Aortic smooth muscle cell (primary cell): ENCODE measurements around the gene LRRC2. TPM values are rescaled to one million over a fixed set of nuclear protein-coding genes. Genes with fewer than 3 reads are reported as not detected.

Experiments used
- total RNA-seq: library from RNA; depleted of rRNA; stranded (reverse); fragments of >200 nt; gene quantifications from 2 replicates; pipeline ENCODE4 v1.2.3, GENCODE V29; 2014

The LRRC2 gene, protein sequence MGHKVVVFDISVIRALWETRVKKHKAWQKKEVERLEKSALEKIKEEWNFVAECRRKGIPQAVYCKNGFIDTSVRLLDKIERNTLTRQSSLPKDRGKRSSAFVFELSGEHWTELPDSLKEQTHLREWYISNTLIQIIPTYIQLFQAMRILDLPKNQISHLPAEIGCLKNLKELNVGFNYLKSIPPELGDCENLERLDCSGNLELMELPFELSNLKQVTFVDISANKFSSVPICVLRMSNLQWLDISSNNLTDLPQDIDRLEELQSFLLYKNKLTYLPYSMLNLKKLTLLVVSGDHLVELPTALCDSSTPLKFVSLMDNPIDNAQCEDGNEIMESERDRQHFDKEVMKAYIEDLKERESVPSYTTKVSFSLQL
- 0.13 and 0.31 TPM in 2 replicates for total RNA-seq

DNA sequence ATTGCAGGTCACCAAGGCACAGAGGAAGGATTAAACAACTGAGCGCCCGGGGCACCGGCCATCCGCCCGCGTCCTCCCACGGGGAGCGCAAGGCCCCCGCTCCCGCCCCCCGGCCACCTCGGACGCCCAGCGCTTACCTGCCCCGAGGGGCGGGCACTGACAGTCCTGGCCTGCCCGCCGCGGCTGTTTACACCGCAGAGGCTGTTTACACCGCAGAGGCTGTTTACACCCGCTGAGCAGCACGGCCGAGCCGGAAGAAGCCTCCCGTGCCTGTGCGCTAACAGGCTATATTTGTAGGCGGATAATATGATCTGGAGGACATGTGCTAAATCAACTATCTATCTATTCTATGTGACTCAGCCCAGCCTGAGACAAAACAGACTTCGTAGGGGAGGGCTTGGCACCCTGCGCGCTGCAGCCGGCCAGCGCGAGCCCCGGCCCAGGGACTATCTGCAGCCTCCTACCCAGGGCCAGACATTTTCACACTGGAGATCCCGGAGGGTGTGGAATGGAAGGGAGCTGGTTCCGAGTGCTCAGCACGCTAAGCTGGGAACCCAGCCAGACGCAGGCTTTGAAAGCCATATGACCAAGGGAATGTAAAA, at the start of gene LRRC2:
Gene LRRC2, minus strand, starts transcription at position 263 of the 602 bp plus-strand sequence. CDS start 14,711 bp downstream, outside the sequence.

DNA sequence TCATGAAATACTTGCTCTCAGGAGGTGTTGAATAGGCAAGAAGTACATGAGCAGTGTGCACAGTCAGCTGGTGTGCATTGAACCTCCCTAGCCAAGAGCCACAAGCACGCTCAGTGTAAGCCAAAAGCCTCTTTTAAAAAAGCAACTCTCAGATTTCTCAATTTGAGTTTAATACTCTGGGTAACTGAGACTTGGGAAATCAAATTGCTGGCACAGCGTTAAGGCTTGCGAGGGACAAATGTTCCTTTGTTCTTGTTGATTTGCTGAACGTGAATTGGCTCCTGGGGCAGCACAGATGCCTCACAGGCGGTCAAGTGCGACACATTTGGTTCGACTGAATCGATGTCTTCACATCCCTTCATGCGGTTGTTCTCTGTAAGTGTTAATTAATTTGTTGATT, 46.2 kb upstream of the LRRC2 start, which contains the start of gene FAM240A:
Gene FAM240A, plus strand, starts transcription at position 202 of the 400 bp plus-strand sequence. Its CDS starts 159 bp downstream, at position 361.

DNA sequence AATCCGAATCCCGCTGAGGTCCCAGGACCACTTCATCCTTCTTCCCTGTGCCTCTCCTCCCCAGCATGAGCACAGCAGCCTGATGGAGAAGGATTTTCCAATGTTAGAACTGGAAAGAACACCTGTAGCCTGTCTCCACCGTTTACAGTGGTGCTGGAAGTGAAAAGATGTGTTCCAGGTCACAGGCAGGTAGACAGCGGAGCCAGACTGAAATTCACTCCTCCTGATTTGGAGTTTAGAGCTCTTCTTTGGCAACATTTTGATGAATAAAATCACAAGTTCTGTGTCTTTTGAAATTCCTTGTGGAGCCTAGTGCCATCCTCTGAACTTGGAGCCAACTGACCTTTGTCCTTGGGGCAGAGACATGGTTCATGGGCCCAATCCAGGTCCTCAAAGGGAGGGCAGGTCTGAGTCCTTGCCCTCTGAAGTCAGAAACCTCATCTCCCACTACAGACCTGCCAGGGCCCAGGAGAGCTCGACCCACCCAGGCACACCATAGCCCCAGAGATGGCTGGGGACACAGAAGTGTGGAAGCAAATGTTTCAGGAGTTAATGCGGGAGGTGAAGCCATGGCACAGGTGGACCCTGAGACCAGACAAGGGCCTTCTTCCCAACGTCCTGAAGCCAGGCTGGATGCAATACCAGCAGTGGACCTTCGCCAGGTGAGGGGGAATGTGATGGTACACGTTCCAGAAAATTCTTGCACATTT, 68.4 kb downstream of the LRRC2 start, which contains the start of gene RTP3:
Gene RTP3, plus strand, starts transcription at position 421 of the 710 bp plus-strand sequence. Its CDS starts 87 bp downstream, at position 508.

Other genes with a start within 250 kb of the LRRC2 start
- gene CCR2, start 212.2 kb downstream of the LRRC2 start, total RNA-seq: not detected in 2 replicates
- not detected in 2 replicates for gene CCR5, start 195.4 kb downstream of the LRRC2 start, total RNA-seq
- 0.87 and 1.7 TPM in 2 replicates for gene CCRL2, start 159.0 kb downstream of the LRRC2 start, total RNA-seq
- gene LTF, start 101.4 kb downstream of the LRRC2 start, total RNA-seq: not detected in 2 replicates
- not detected in 2 replicates for gene RTP3, start 68.3 kb downstream of the LRRC2 start, total RNA-seq
- not detected in 2 replicates for gene FAM240A, start 46.2 kb upstream of the LRRC2 start, total RNA-seq
- gene ALS2CL, start 127.4 kb upstream of the LRRC2 start, total RNA-seq: 1.7 and 3.2 TPM in 2 replicates
- 0.06 and 0.13 TPM in 2 replicates for gene TMIE, start 135.1 kb upstream of the LRRC2 start, total RNA-seq
- gene PRSS50, start 151.6 kb upstream of the LRRC2 start, total RNA-seq: not detected in 2 replicates